ENCODE measurements around the gene SLC6A6.

The SLC6A6 gene

GRCh38 chr3:14423197-14423743 lies 20.9 kb downstream of the SLC6A6 start:
- Histone ChIP-seq H2BK12ac (ENCODE audit: low read length) (no peak overlapping the region), H3K4me2 (ENCODE audit: low read length) (no peak overlapping the region), H3K18ac (ENCODE audit: low read length) (no peak overlapping the region), H3K79me2 (ENCODE audit: control insufficient read depth, insufficient read depth, low read length, poor library complexity) (no peaks in the 10 kb centered on the region), H4K8ac (ENCODE audit: low read depth, low read length) (no peak overlapping the region), H3K4me1 (ENCODE audit: control insufficient read depth in 1 of 2, insufficient read depth in 2 of 2, low read length in 2 of 2) (peaks cover 0 to 19% of the 10 kb centered on the region in 2 experiments), H3K14ac (ENCODE audit: low read length) (no peak overlapping the region), H3K23ac (ENCODE audit: low read length) (no peak overlapping the region), H2AK5ac (ENCODE audit: low read length) (no peak overlapping the region), H2BK5ac (ENCODE audit: low read depth, low read length, poor library complexity) (no peak overlapping the region), H4K12ac (ENCODE audit: low read depth, low read length) (no peak overlapping the region), H2BK120ac (ENCODE audit: insufficient read depth, low read length, poor library complexity) (no peak overlapping the region), H3K9ac (ENCODE audit: low read length) (no peak overlapping the region), H3K4ac (ENCODE audit: low read depth, low read length) (no peak overlapping the region), H3K4me3 (ENCODE audit: low read depth, low read length) (no peak overlapping the region), H2AFZ (ENCODE audit: insufficient read depth, low read length, poor library complexity) (no peak overlapping the region), H3K9me3 (ENCODE audit: insufficient read depth, low read depth, low read length) (no peaks in the 10 kb centered on the region), H3K27me3 (ENCODE audit: insufficient read depth, low read length) (no peaks in the 10 kb centered on the region), H3K36me3 (ENCODE audit: control insufficient read depth in 1 of 2, insufficient read depth in 2 of 2, low read length in 2 of 2) (peaks cover 20 to 24% of the 10 kb centered on the region in 2 experiments), H3K79me1 (ENCODE audit: low read length) (peaks cover 4% of the 10 kb centered on the region), H4K91ac (ENCODE audit: low read depth, low read length) (no peak overlapping the region), H3K27ac (ENCODE audit: low read depth, low read length) (no peak overlapping the region)
- DNase-seq = peak; percentile 78 to 89
- WGBS (ENCODE audit: extremely low coverage, insufficient coverage, insufficient read length) = no CpG with 5 or more reads among the region's 2 CpGs

GRCh38 chr3:14423963-14424362 lies 21.6 kb downstream of the SLC6A6 start:
- no peak overlapping the region for H4K12ac ChIP-seq (ENCODE audit: low read depth, low read length)
- H3K36me3 ChIP-seq (ENCODE audit: control insufficient read depth in 1 of 2, insufficient read depth in 2 of 2, low read length in 2 of 2) = peaks cover 19 to 24% of the 10 kb centered on the region in 2 experiments
- H3K27ac ChIP-seq (ENCODE audit: low read depth, low read length) = no peak overlapping the region
- no peak overlapping the region for H2BK5ac ChIP-seq (ENCODE audit: low read depth, low read length, poor library complexity)
- H4K8ac ChIP-seq (ENCODE audit: low read depth, low read length) = no peak overlapping the region
- no peak overlapping the region for H4K91ac ChIP-seq (ENCODE audit: low read depth, low read length)
- peaks cover 2% of the 10 kb centered on the region for H3K79me1 ChIP-seq (ENCODE audit: low read length)
- H3K79me2 ChIP-seq (ENCODE audit: control insufficient read depth, insufficient read depth, low read length, poor library complexity) = no peaks in the 10 kb centered on the region
- H3K9ac ChIP-seq (ENCODE audit: low read length) = no peak overlapping the region
- DNase-seq = no peak
- no peak overlapping the region for H2AFZ ChIP-seq (ENCODE audit: insufficient read depth, low read length, poor library complexity)
- H3K4me2 ChIP-seq (ENCODE audit: low read length) = no peak overlapping the region
- H2BK120ac ChIP-seq (ENCODE audit: insufficient read depth, low read length, poor library complexity) = no peak overlapping the region
- no peak overlapping the region for H2AK5ac ChIP-seq (ENCODE audit: low read length)
- no peak overlapping the region for H3K23ac ChIP-seq (ENCODE audit: low read length)
- H3K14ac ChIP-seq (ENCODE audit: low read length) = no peak overlapping the region
- peak overlapping the region; percentile 24 for H2BK12ac ChIP-seq (ENCODE audit: low read length)
- no peaks in the 10 kb centered on the region for H3K27me3 ChIP-seq (ENCODE audit: insufficient read depth, low read length)
- H3K4ac ChIP-seq (ENCODE audit: low read depth, low read length) = no peak overlapping the region
- H3K18ac ChIP-seq (ENCODE audit: low read length) = no peak overlapping the region
- no peaks in the 10 kb centered on the region for H3K9me3 ChIP-seq (ENCODE audit: insufficient read depth, low read depth, low read length)
- peaks cover 0 to 13% of the 10 kb centered on the region in 2 experiments for H3K4me1 ChIP-seq (ENCODE audit: control insufficient read depth in 1 of 2, insufficient read depth in 2 of 2, low read length in 2 of 2)
- no peak overlapping the region for H3K4me3 ChIP-seq (ENCODE audit: low read depth, low read length)
- WGBS (ENCODE audit: extremely low coverage, insufficient coverage, insufficient read length) = no CpG with 5 or more reads among the region's 3 CpGs

- H2AK5ac ChIP-seq (ENCODE audit: low read length) = no peak overlapping the region
- WGBS (ENCODE audit: extremely low coverage, insufficient coverage, insufficient read length) = no CpG with 5 or more reads among the region's 23 CpGs
- no peak overlapping the region for H2BK12ac ChIP-seq (ENCODE audit: low read length)
- H3K18ac ChIP-seq (ENCODE audit: low read length) = no peak overlapping the region
- no peaks in the 10 kb centered on the region for H3K9me3 ChIP-seq (ENCODE audit: insufficient read depth, low read depth, low read length)
- H3K27me3 ChIP-seq (ENCODE audit: insufficient read depth, low read length) = no peaks in the 10 kb centered on the region
- no peak overlapping the region for H3K23ac ChIP-seq (ENCODE audit: low read length)
- no peak overlapping the region for H3K27ac ChIP-seq (ENCODE audit: low read depth, low read length)
- H2AFZ ChIP-seq (ENCODE audit: insufficient read depth, low read length, poor library complexity) = no peak overlapping the region
- H3K14ac ChIP-seq (ENCODE audit: low read length) = no peak overlapping the region
- H2BK5ac ChIP-seq (ENCODE audit: low read depth, low read length, poor library complexity) = no peak overlapping the region
- peak overlapping the region; percentile 6 for H3K9ac ChIP-seq (ENCODE audit: low read length)
- H2BK120ac ChIP-seq (ENCODE audit: insufficient read depth, low read length, poor library complexity) = no peak overlapping the region
- no peak for DNase-seq
- H4K12ac ChIP-seq (ENCODE audit: low read depth, low read length) = no peak overlapping the region
- no peaks in the 10 kb centered on the region for H3K79me2 ChIP-seq (ENCODE audit: control insufficient read depth, insufficient read depth, low read length, poor library complexity)
- no peak overlapping the region for H3K4me3 ChIP-seq (ENCODE audit: low read depth, low read length)
- peaks cover 0 to 12% of the 10 kb centered on the region in 2 experiments for H3K4me1 ChIP-seq (ENCODE audit: control insufficient read depth in 1 of 2, insufficient read depth in 2 of 2, low read length in 2 of 2)
- H4K91ac ChIP-seq (ENCODE audit: low read depth, low read length) = no peak overlapping the region
- no peak overlapping the region for H3K4ac ChIP-seq (ENCODE audit: low read depth, low read length)
- no peaks in the 10 kb centered on the region for H3K79me1 ChIP-seq (ENCODE audit: low read length)
- H4K8ac ChIP-seq (ENCODE audit: low read depth, low read length) = no peak overlapping the region
- H3K4me2 ChIP-seq (ENCODE audit: low read length) = no peak overlapping the region
- peaks cover 16 to 19% of the 10 kb centered on the region in 2 experiments for H3K36me3 ChIP-seq (ENCODE audit: control insufficient read depth in 1 of 2, insufficient read depth in 2 of 2, low read length in 2 of 2)
Measured at GRCh38 chr3:14424711-14425580, 22.5 kb downstream of the SLC6A6 start.

GRCh38 chr3:14425581-14426304 lies 23.3 kb downstream of the SLC6A6 start:
- Histone ChIP-seq H3K23ac (ENCODE audit: low read length) (no peak overlapping the region), H3K27me3 (ENCODE audit: insufficient read depth, low read length) (no peaks in the 10 kb centered on the region), H4K12ac (ENCODE audit: low read depth, low read length) (no peak overlapping the region), H3K79me2 (ENCODE audit: control insufficient read depth, insufficient read depth, low read length, poor library complexity) (peaks cover 4% of the 10 kb centered on the region), H3K9me3 (ENCODE audit: insufficient read depth, low read depth, low read length) (no peaks in the 10 kb centered on the region), H3K27ac (ENCODE audit: low read depth, low read length) (no peak overlapping the region), H3K4me1 (ENCODE audit: control insufficient read depth in 1 of 2, insufficient read depth in 2 of 2, low read length in 2 of 2) (peaks cover 6 to 19% of the 10 kb centered on the region in 2 experiments), H3K14ac (ENCODE audit: low read length) (no peak overlapping the region), H3K4me3 (ENCODE audit: low read depth, low read length) (no peak overlapping the region), H3K36me3 (ENCODE audit: control insufficient read depth in 1 of 2, insufficient read depth in 2 of 2, low read length in 2 of 2) (peaks cover 15 to 18% of the 10 kb centered on the region in 2 experiments), H2BK12ac (ENCODE audit: low read length) (no peak overlapping the region), H2BK5ac (ENCODE audit: low read depth, low read length, poor library complexity) (no peak overlapping the region), H4K8ac (ENCODE audit: low read depth, low read length) (no peak overlapping the region), H2AK5ac (ENCODE audit: low read length) (no peak overlapping the region), H4K91ac (ENCODE audit: low read depth, low read length) (no peak overlapping the region), H3K79me1 (ENCODE audit: low read length) (no peaks in the 10 kb centered on the region), H2AFZ (ENCODE audit: insufficient read depth, low read length, poor library complexity) (no peak overlapping the region), H3K18ac (ENCODE audit: low read length) (no peak overlapping the region), H2BK120ac (ENCODE audit: insufficient read depth, low read length, poor library complexity) (no peak overlapping the region), H3K9ac (ENCODE audit: low read length) (no peak overlapping the region), H3K4ac (ENCODE audit: low read depth, low read length) (no peak overlapping the region), H3K4me2 (ENCODE audit: low read length) (no peak overlapping the region)
- no CpG with 5 or more reads among the region's 16 CpGs for WGBS (ENCODE audit: extremely low coverage, insufficient coverage, insufficient read length)
- peak; percentile 73 for DNase-seq
